ENCODE results near the gene HOXB6.

Gene HOXB6

GRCh38 chr17:48604770-48605329, at the start of gene HOXB6:
TSS of gene HOXB6 (minus strand) at chr17:48604986. CDS start at chr17:48598150, 6,836 bp downstream.
- DNase-seq = no peak

- DNase-seq = no peak
These were observed 45.0 kb upstream of the HOXB6 start for GRCh38 chr17:48649741-48650140.

- no peak for DNase-seq
These were observed 43.1 kb upstream of the HOXB6 start for GRCh38 chr17:48647963-48648245.

GRCh38 chr17:48647103-48647962, 42.5 kb upstream of the HOXB6 start:
- no peak for DNase-seq

- peak; percentile 72 for DNase-seq
These were observed 41.7 kb upstream of the HOXB6 start for GRCh38 chr17:48646183-48647102.

GRCh38 chr17:48645639-48646182, 40.9 kb upstream of the HOXB6 start:
- no peak for DNase-seq

GRCh38 chr17:48644910-48645557, 40.2 kb upstream of the HOXB6 start:
- DNase-seq = no peak

GRCh38 chr17:48644159-48644558, 39.4 kb upstream of the HOXB6 start:
- no peak for DNase-seq

GRCh38 chr17:48643697-48644012, 38.9 kb upstream of the HOXB6 start:
- no peak for DNase-seq

GRCh38 chr17:48642843-48643696, 38.3 kb upstream of the HOXB6 start:
- no peak for DNase-seq

- DNase-seq = peak; percentile 62
These were observed 37.5 kb upstream of the HOXB6 start for GRCh38 chr17:48642059-48642842.

GRCh38 chr17:48641541-48642058, 36.8 kb upstream of the HOXB6 start:
- no peak for DNase-seq

GRCh38 chr17:48640858-48641180, 36.0 kb upstream of the HOXB6 start:
- DNase-seq = no peak

- DNase-seq = no peak
These were observed 35.4 kb upstream of the HOXB6 start for GRCh38 chr17:48639982-48640857.

GRCh38 chr17:48639136-48639535, 34.4 kb upstream of the HOXB6 start:
- no peak for DNase-seq

- DNase-seq = no peak
These were observed 32.8 kb upstream of the HOXB6 start for GRCh38 chr17:48637323-48638260.

GRCh38 chr17:48636177-48637018, 31.6 kb upstream of the HOXB6 start:
- DNase-seq = peak; percentile 25
